Dendritic cell treated with granulocyte-macrophage colony-stimulating factor and Interleukin-4, amounts not matched to agents 40 ng/mL and 50 ng/mL, for 4 days (primary cell): Measurements from ENCODE around the gene LACRT.
"Not testable (repeated sequence)": the region's sequence is repeated elsewhere in the genome, so short reads cannot be mapped to it uniquely, and the experiment has no call there.

ENCODE experiments used
- H3K27ac Mint-ChIP-seq: one replicate; pipeline ENCODE4 v1.8.0; 2022; ENCODE audit warnings: mild to moderate bottlenecking, mixed read lengths
- H3K27me3 Mint-ChIP-seq: one replicate; pipeline ENCODE4 v1.8.0; 2022; ENCODE audit warnings: mild to moderate bottlenecking, mixed read lengths
- H3K36me3 Mint-ChIP-seq: one replicate; pipeline ENCODE4 v1.8.0; 2022; ENCODE audit warnings: low read depth, mixed read lengths
- H3K4me1 Mint-ChIP-seq: one replicate; pipeline ENCODE4 v1.8.0; 2022; ENCODE audit warnings: low read depth, mixed read lengths
- H3K4me3 Mint-ChIP-seq: one replicate; pipeline ENCODE4 v1.8.0; 2022; ENCODE audit warnings: mild to moderate bottlenecking, moderate library complexity, mixed read lengths
- H3K9me3 Mint-ChIP-seq: one replicate; pipeline ENCODE4 v1.8.0; 2022; ENCODE audit warnings: mixed read lengths
- intact Hi-C: fragments of 100-400 bp; cut with micrococcal nuclease; formaldehyde crosslinking; loops from one replicate; pipeline ENCODE4 v1.15.0; 2022

The LACRT gene

GRCh38 chr12:54654926-54655325 lies 20.2 kb upstream of the LACRT start:
- intact Hi-C loops: no loop called here
- H3K27me3 Mint-ChIP-seq: peaks cover 17% of the 10 kb centered on the region
- H3K27ac Mint-ChIP-seq: no peak overlapping the region

GRCh38 chr12:54653025-54653424 lies 18.3 kb upstream of the LACRT start:
- no peaks in the 10 kb centered on the region for H3K4me1 Mint-ChIP-seq
- no peaks in the 10 kb centered on the region for H3K36me3 Mint-ChIP-seq
- H3K27ac Mint-ChIP-seq: no peak overlapping the region
- no peak overlapping the region for H3K4me3 Mint-ChIP-seq
- peaks cover 13% of the 10 kb centered on the region for H3K27me3 Mint-ChIP-seq
- no peaks in the 10 kb centered on the region for H3K9me3 Mint-ChIP-seq
- intact Hi-C loops: no loop called here

More at GRCh38 chr12:54654926-54655325, 20.2 kb upstream of the LACRT start:
- Mint-ChIP-seq H3K4me1 (no peaks in the 10 kb centered on the region), H3K36me3 (no peaks in the 10 kb centered on the region), H3K4me3 (no peak overlapping the region), H3K9me3 (no peaks in the 10 kb centered on the region)

GRCh38 chr12:54650889-54651288 lies 16.2 kb upstream of the LACRT start:
- H3K27ac Mint-ChIP-seq: no peak overlapping the region
- H3K4me3 Mint-ChIP-seq: no peak overlapping the region
- H3K4me1 Mint-ChIP-seq: no peaks in the 10 kb centered on the region

GRCh38 chr12:54650409-54650808 lies 15.7 kb upstream of the LACRT start:
- H3K36me3 Mint-ChIP-seq: no peaks in the 10 kb centered on the region

More at GRCh38 chr12:54650889-54651288, 16.2 kb upstream of the LACRT start:
- Mint-ChIP-seq H3K9me3 (no peaks in the 10 kb centered on the region), H3K36me3 (no peaks in the 10 kb centered on the region), H3K27me3 (peaks cover 21% of the 10 kb centered on the region)
- intact Hi-C loops: no loop called here

GRCh38 chr12:54649825-54650224 lies 15.1 kb upstream of the LACRT start:
- H3K4me3 Mint-ChIP-seq: no peak overlapping the region
- no peak overlapping the region for H3K27ac Mint-ChIP-seq
- peaks cover 23% of the 10 kb centered on the region for H3K27me3 Mint-ChIP-seq
- H3K9me3 Mint-ChIP-seq: no peaks in the 10 kb centered on the region
- no peaks in the 10 kb centered on the region for H3K36me3 Mint-ChIP-seq
- H3K4me1 Mint-ChIP-seq: no peaks in the 10 kb centered on the region
- intact Hi-C loops: no loop called here

More at GRCh38 chr12:54650409-54650808, 15.7 kb upstream of the LACRT start:
- no peaks in the 10 kb centered on the region for H3K4me1 Mint-ChIP-seq
- no peak overlapping the region for H3K27ac Mint-ChIP-seq
- H3K9me3 Mint-ChIP-seq: no peaks in the 10 kb centered on the region
- H3K27me3 Mint-ChIP-seq: peaks cover 23% of the 10 kb centered on the region
- no peak overlapping the region for H3K4me3 Mint-ChIP-seq
- intact Hi-C loops: no loop called here

- intact Hi-C loops: no loop called here
- H3K36me3 Mint-ChIP-seq: no peaks in the 10 kb centered on the region
- H3K27ac Mint-ChIP-seq: no peak within 1 kb of the TSS
- no peaks in the 10 kb centered on the region for H3K9me3 Mint-ChIP-seq
- no peak within 1 kb of the TSS for H3K4me3 Mint-ChIP-seq
- peaks cover 28% of the 10 kb centered on the region for H3K27me3 Mint-ChIP-seq
- no peaks in the 10 kb centered on the region for H3K4me1 Mint-ChIP-seq
Observed at GRCh38 chr12:54648265-54648664, 13.6 kb upstream of the LACRT start, which contains the start of gene DCD. Gene DCD (minus strand): TSS chr12:54648365. CDS start chr12:54648303, 62 bp downstream.

GRCh38 chr12:54641554-54641953 lies 6.9 kb upstream of the LACRT start:
- no peak overlapping the region for H3K4me3 Mint-ChIP-seq
- H3K36me3 Mint-ChIP-seq: no peaks in the 10 kb centered on the region
- H3K4me1 Mint-ChIP-seq: peaks cover 12% of the 10 kb centered on the region
- no peak overlapping the region for H3K27ac Mint-ChIP-seq
- no peaks in the 10 kb centered on the region for H3K9me3 Mint-ChIP-seq
- intact Hi-C loops: no loop called here
- H3K27me3 Mint-ChIP-seq: peaks cover 13% of the 10 kb centered on the region

- Mint-ChIP-seq H3K4me1 (peaks cover 15% of the 10 kb centered on the region), H3K27ac (no peak overlapping the region), H3K4me3 (no peak overlapping the region), H3K9me3 (no peaks in the 10 kb centered on the region), H3K36me3 (no peaks in the 10 kb centered on the region), H3K27me3 (peaks cover 10% of the 10 kb centered on the region)
- intact Hi-C loops: no loop called here
Observed at GRCh38 chr12:54641089-54641488, 6.4 kb upstream of the LACRT start.

GRCh38 chr12:54639112-54639511 lies 4.4 kb upstream of the LACRT start:
- intact Hi-C loops, H3K9me3 Mint-ChIP-seq, H3K27me3 Mint-ChIP-seq, H3K36me3 Mint-ChIP-seq, H3K4me3 Mint-ChIP-seq, H3K27ac Mint-ChIP-seq: not testable (repeated sequence)
- peaks cover 18% of the 10 kb centered on the region for H3K4me1 Mint-ChIP-seq

- Mint-ChIP-seq H3K9me3 (peaks cover 12% of the 10 kb centered on the region), H3K27me3 (peaks cover 3% of the 10 kb centered on the region), H3K4me1 (peaks cover 7% of the 10 kb centered on the region), H3K36me3 (no peaks in the 10 kb centered on the region), H3K4me3 (no peak overlapping the region), H3K27ac (no peak overlapping the region)
- intact Hi-C loops: no loop called here
Observed at GRCh38 chr12:54631988-54632728, 2.5 kb downstream of the LACRT start.

GRCh38 chr12:54631551-54631950 lies 3.1 kb downstream of the LACRT start:
- intact Hi-C loops: no loop called here
- no peak overlapping the region for H3K27ac Mint-ChIP-seq
- no peaks in the 10 kb centered on the region for H3K36me3 Mint-ChIP-seq
- peaks cover 11% of the 10 kb centered on the region for H3K4me1 Mint-ChIP-seq
- H3K9me3 Mint-ChIP-seq: peaks cover 18% of the 10 kb centered on the region
- no peak overlapping the region for H3K4me3 Mint-ChIP-seq
- H3K27me3 Mint-ChIP-seq: peaks cover 3% of the 10 kb centered on the region

- H3K27me3 Mint-ChIP-seq: peaks cover 5% of the 10 kb centered on the region
- H3K4me1 Mint-ChIP-seq: peaks cover 5% of the 10 kb centered on the region
- no peak overlapping the region for H3K4me3 Mint-ChIP-seq
- H3K27ac Mint-ChIP-seq: no peak overlapping the region
- H3K9me3 Mint-ChIP-seq: peaks cover 23% of the 10 kb centered on the region
- no peaks in the 10 kb centered on the region for H3K36me3 Mint-ChIP-seq
- intact Hi-C loops: no loop called here
Observed at GRCh38 chr12:54629925-54630324, 4.8 kb downstream of the LACRT start.

GRCh38 chr12:54628186-54628846 lies 6.4 kb downstream of the LACRT start:
- H3K27me3 Mint-ChIP-seq: peaks cover 8% of the 10 kb centered on the region
- intact Hi-C loops: no loop called here
- H3K36me3 Mint-ChIP-seq: no peaks in the 10 kb centered on the region
- H3K9me3 Mint-ChIP-seq: peaks cover 28% of the 10 kb centered on the region
- H3K27ac Mint-ChIP-seq: no peak overlapping the region
- no peak overlapping the region for H3K4me3 Mint-ChIP-seq
- H3K4me1 Mint-ChIP-seq: peaks cover 5% of the 10 kb centered on the region

- Mint-ChIP-seq H3K4me1 (peaks cover 5% of the 10 kb centered on the region), H3K27ac (no peak overlapping the region), H3K9me3 (peaks cover 28% of the 10 kb centered on the region), H3K36me3 (no peaks in the 10 kb centered on the region), H3K27me3 (peaks cover 8% of the 10 kb centered on the region), H3K4me3 (no peak overlapping the region)
- intact Hi-C loops: no loop called here
Observed at GRCh38 chr12:54627304-54627703, 7.4 kb downstream of the LACRT start.
